ENCODE data around the gene ING2. TPM values are rescaled to one million over a fixed set of nuclear protein-coding genes. Genes with fewer than 3 reads are reported as not detected.

ING2 gene
- 8.1 to 10.2 TPM (median 9.0 TPM) in 5 replicates for total RNA-seq (2022; extraction: Qiagen RNA extraction; ENCODE audit: low read depth)

GRCh38 chr4:183504930-183505610 lies at the start of gene ING2:
Gene ING2 (plus strand): TSS chr4:183505058. CDS start chr4:183505196, 138 bp downstream.

Other genes starting within 250 kb of the ING2 start
- gene CLDN22, start 184.8 kb upstream of the ING2 start, total RNA-seq (2022; extraction: Qiagen RNA extraction; ENCODE audit: low read depth): not detected in 5 replicates
- gene CLDN24, start 182.6 kb upstream of the ING2 start, total RNA-seq (2022; extraction: Qiagen RNA extraction; ENCODE audit: low read depth): not detected in 5 replicates
- gene CDKN2AIP, start 60.4 kb upstream of the ING2 start, total RNA-seq (2022; extraction: Qiagen RNA extraction; ENCODE audit: low read depth): 9.4 to 10.7 TPM (median 10.1 TPM) in 5 replicates
- 16.5 to 19.7 TPM (median 17.7 TPM) in 5 replicates for gene RWDD4, start 154.1 kb downstream of the ING2 start, total RNA-seq (2022; extraction: Qiagen RNA extraction; ENCODE audit: low read depth)
- 8.4 to 11.8 TPM (median 10.7 TPM) in 5 replicates for gene TRAPPC11, start 154.2 kb downstream of the ING2 start, total RNA-seq (2022; extraction: Qiagen RNA extraction; ENCODE audit: low read depth)

All from A549 treated with GW870086 at 1 μM for 4 hours (cell line).